RWPE1 (cell line): ENCODE data around the gene WNT3A.

ENCODE experiments used
- CTCF ChIA-PET: fragments of 350-600 bp; sonication (Branson Sonifier 250); formaldehyde crosslinking; extraction: SDS; loops from one replicate; lab custom pipeline; 2021; lab: Yijun Ruan, JAX
- POLR2A ChIA-PET: fragments of 400-600 bp; formaldehyde crosslinking; extraction: SDS; loops from one replicate; lab custom pipeline; 2020; ENCODE audit warnings: antibody characterized with exemption; ENCODE audit not compliant: low non-redundant PET; lab: Yijun Ruan, JAX
- DNase-seq: peaks from one replicate; pipeline ENCODE4 v3.0.0; 2012; ENCODE audit warnings: low spot score
- H3K27ac ChIP-seq: fragments of 450-650 bp; 2 replicates; pipeline ENCODE4 v1.5.1; 2017
- TF ChIP-seq, protein P1 (sequence below): fragments of 450-650 bp; conservative IDR thresholded peaks from 2 replicates; pipeline ENCODE4 v1.5.1; 2017; ENCODE audit warnings: low read depth, mild to moderate bottlenecking

The WNT3A gene

DNA sequence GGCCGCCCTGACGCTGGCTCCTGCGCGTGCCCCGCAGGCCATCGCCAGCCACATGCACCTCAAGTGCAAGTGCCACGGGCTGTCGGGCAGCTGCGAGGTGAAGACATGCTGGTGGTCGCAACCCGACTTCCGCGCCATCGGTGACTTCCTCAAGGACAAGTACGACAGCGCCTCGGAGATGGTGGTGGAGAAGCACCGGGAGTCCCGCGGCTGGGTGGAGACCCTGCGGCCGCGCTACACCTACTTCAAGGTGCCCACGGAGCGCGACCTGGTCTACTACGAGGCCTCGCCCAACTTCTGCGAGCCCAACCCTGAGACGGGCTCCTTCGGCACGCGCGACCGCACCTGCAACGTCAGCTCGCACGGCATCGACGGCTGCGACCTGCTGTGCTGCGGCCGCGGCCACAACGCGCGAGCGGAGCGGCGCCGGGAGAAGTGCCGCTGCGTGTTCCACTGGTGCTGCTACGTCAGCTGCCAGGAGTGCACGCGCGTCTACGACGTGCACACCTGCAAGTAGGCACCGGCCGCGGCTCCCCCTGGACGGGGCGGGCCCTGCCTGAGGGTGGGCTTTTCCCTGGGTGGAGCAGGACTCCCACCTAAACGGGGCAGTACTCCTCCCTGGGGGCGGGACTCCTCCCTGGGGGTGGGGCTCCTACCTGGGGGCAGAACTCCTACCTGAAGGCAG, 52.3 kb downstream of the WNT3A start:
- no peak overlapping the region for H3K27ac ChIP-seq
- DNase-seq = no peak
- ChIA-PET POLR2A (no interaction called here), CTCF (interaction anchor here (0.6 kb wide), 1 partner anchor 1715 kb away, joined by 3 read pairs; no protein-coding TSS in a partner anchor)
- TF ChIP-seq, protein P1, sequence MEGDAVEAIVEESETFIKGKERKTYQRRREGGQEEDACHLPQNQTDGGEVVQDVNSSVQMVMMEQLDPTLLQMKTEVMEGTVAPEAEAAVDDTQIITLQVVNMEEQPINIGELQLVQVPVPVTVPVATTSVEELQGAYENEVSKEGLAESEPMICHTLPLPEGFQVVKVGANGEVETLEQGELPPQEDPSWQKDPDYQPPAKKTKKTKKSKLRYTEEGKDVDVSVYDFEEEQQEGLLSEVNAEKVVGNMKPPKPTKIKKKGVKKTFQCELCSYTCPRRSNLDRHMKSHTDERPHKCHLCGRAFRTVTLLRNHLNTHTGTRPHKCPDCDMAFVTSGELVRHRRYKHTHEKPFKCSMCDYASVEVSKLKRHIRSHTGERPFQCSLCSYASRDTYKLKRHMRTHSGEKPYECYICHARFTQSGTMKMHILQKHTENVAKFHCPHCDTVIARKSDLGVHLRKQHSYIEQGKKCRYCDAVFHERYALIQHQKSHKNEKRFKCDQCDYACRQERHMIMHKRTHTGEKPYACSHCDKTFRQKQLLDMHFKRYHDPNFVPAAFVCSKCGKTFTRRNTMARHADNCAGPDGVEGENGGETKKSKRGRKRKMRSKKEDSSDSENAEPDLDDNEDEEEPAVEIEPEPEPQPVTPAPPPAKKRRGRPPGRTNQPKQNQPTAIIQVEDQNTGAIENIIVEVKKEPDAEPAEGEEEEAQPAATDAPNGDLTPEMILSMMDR = no peak

DNA sequence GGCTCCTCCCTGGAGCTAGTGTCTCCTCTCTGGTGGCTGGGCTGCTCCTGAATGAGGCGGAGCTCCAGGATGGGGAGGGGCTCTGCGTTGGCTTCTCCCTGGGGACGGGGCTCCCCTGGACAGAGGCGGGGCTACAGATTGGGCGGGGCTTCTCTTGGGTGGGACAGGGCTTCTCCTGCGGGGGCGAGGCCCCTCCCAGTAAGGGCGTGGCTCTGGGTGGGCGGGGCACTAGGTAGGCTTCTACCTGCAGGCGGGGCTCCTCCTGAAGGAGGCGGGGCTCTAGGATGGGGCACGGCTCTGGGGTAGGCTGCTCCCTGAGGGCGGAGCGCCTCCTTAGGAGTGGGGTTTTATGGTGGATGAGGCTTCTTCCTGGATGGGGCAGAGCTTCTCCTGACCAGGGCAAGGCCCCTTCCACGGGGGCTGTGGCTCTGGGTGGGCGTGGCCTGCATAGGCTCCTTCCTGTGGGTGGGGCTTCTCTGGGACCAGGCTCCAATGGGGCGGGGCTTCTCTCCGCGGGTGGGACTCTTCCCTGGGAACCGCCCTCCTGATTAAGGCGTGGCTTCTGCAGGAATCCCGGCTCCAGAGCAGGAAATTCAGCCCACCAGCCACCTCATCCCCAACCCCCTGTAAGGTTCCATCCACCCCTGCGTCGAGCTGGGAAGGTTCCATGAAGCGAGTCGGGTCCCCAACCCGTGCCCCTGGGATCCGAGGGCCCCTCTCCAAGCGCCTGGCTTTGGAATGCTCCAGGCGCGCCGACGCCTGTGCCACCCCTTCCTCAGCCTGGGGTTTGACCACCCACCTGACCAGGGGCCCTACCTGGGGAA, 53.0 kb downstream of the WNT3A start:
- ChIA-PET POLR2A (no interaction called here), CTCF (interaction anchor here (0.6 to 1.0 kb wide), 2 partner anchors 25 to 118 kb away, joined by 3 read pairs; no protein-coding TSS in a partner anchor)
- H3K27ac ChIP-seq = 0 out of 2 replicates have a peak overlapping the region, but pooled peaks have one; percentile 17
- peak; percentile 81 for DNase-seq
- TF ChIP-seq, protein P1 = no peak

GRCh38 chr1:228060458-228061190, 53.8 kb downstream of the WNT3A start:
- CTCF ChIA-PET = interaction anchor here (0.6 to 1.0 kb wide), 2 partner anchors 24 to 1310 kb away, joined by 3 read pairs; no protein-coding TSS in a partner anchor
- no peak for DNase-seq
- POLR2A ChIA-PET = no interaction called here
- TF ChIP-seq, protein P1 = no peak
- 0 out of 2 replicates have a peak overlapping the region, but pooled peaks have one; percentile 17 for H3K27ac ChIP-seq

DNA sequence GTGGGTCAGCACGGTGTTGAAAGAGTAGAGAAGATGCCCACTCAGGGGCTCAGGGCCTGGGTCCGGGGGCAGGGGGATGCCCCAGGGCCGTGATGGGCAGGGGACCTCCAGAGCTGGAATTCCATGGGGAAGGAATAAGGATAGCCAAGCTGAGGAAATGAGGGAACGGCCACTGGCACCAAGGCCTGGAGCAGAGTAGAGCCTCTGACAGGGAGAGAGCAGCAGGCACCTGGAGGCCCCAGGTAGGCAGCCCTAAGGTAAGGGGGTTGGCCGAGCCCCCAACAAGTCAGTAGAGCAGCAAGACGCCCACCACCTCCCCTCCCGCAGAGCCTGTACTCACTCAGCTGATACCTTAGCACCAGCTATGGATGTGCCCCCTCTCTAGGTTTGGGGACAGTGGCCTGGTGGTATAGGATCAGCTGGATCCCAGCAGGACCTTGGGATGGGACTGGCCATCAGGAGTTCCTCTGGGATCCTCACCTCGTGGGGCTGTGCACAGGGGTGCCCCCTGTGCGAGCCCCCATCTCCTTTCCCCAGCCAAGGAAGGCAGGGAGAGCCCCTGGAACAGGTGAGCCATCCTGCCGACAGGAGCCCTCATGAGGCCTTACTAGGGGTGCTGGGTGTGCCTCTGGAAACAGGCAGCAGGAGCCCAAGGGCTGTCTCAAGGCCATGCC, 54.8 kb downstream of the WNT3A start:
- POLR2A ChIA-PET = no interaction called here
- CTCF ChIA-PET = interaction anchor here (1.1 to 1.3 kb wide), 2 partner anchors 56 to 62 kb away, joined by 4 read pairs; no protein-coding TSS in a partner anchor
- DNase-seq = no peak
- no peak overlapping the region for H3K27ac ChIP-seq
- TF ChIP-seq, protein P1 = no peak

GRCh38 chr1:228062085-228062791, 55.4 kb downstream of the WNT3A start:
- ChIA-PET CTCF (interaction anchor here (1.1 to 1.3 kb wide), 2 partner anchors 56 to 63 kb away, joined by 4 read pairs; no protein-coding TSS in a partner anchor), POLR2A (no interaction called here)
- TF ChIP-seq, protein P1 = no peak
- DNase-seq = no peak
- no peak overlapping the region for H3K27ac ChIP-seq
